Stimulated activated CD8-positive, alpha-beta memory T cell treated with anti-CD3 and anti-CD28 coated beads, Interleukin-7, amount 100 ng/mL, for 24 hours (primary cell): ENCODE results near the gene FAM193B.
A peak's percentile ranks its signal among the peaks of the same experiment; 100 is the strongest.
"Not testable (repeated sequence)": the region's sequence is repeated elsewhere in the genome, so short reads cannot be mapped to it uniquely, and the experiment has no call there.

Source experiments
- DNase-seq: peaks from one replicate; pipeline ENCODE4 v3.0.0-alpha.2; 2020; ENCODE audit warnings: low read depth

The FAM193B gene

DNA sequence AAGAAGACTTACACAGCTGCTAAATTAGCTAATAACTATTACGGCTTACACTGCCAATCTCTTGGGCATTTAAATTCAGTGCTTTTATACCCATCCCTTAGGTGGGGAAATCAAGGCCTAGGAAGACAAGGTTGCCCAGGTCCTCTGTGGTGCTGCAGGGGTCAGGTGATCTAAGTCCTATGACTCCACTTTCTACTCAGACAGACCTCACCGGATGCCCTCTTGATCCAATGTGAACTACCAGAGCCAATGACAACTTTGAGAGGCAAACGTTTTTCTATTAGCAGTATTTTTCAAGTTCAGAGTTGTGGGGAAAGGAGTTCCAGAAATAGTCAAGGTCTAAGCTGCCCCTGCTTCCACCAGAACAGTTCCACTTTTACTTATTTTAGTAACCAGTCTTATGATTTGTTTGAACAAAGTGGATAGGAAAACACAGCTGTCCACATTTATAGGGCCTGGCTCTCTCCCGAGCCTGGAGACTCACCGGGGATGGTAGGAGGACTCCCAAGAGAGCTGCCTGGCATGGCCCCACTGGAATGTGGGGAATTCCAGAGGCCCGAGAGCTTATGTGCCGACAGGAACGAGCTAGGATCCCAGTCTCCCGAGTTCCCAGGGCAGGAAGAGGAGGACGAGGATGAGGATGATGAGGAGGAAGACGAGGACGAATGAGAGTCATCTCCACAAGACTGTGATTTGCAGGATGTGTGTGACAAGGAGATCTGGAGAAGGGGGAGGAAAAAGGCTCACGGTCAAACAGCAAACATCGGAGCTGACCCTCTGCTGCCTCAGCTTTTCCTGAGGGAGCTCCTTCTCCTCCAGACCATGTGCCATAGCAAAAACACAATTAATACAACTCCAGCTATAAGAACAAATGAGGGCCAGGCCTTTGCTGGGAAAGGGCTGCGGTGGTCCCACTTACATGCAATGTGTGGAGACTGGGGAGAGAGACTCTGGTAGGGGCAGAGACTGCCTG lies 16.7 kb downstream of the FAM193B start:
- DNase-seq: no peak

- no peak for DNase-seq
Observed at GRCh38 chr5:177536386-177536785, 18.0 kb downstream of the FAM193B start.

- DNase-seq: no peak
Observed at GRCh38 chr5:177535125-177535524, 19.2 kb downstream of the FAM193B start.

- DNase-seq: not testable (repeated sequence)
Observed at GRCh38 chr5:177534433-177534832, 19.9 kb downstream of the FAM193B start.

- DNase-seq: no peak
Observed at GRCh38 chr5:177531209-177531940, 23.0 kb downstream of the FAM193B start.

GRCh38 chr5:177530638-177531037 lies 23.7 kb downstream of the FAM193B start:
- no peak for DNase-seq

DNA sequence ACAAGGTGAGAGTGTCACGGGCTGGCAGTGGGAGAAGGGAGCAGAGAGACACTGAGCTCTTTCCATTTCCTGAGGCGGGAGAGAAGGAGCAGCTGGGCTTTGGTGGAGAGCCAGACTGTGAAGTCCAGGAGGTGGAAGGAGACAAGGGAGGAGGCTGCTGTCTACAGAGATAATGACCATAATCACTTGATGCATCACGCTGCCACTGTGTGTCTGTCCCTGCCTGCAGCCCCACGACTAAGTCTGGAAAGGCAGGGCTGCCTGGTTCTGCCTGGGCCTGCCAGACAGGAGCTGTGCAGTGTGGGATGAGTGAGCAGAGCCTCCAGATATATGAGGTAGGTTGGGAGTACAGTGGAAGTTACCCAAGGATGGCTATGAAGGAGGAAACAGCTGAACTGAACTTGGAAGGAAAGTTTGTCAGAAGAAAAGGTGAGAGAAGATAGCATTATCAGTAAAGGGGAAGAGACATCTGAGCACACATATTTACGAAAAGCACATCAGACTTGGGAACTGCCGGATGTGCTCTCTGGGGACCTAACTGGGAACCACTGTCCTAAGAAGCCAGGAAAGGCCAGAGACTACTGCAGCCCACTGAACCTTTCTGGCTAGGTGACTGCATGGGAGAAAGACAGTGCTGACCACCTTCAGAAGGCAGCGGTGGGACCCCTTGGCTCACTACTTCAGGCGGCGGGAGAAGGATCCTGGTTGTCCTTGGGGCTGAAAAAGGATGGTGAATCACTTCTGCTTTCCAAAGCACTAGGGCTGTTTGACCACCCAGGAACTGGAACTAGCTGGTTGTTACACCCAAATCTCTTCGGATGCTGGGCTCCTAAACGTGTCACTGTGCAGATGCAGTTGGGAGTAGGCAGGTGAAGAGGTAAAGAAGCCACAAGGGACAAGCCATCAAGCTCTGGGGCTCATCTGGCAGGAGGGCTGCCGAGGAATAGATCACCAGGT lies 24.8 kb downstream of the FAM193B start:
- DNase-seq: no peak

GRCh38 chr5:177528631-177529030 lies 25.7 kb downstream of the FAM193B start:
- no peak for DNase-seq

GRCh38 chr5:177527595-177527994 lies 26.8 kb downstream of the FAM193B start:
- DNase-seq: no peak

GRCh38 chr5:177526791-177527190 lies 27.6 kb downstream of the FAM193B start:
- no peak for DNase-seq

- no peak for DNase-seq
Observed at GRCh38 chr5:177526191-177526590, 28.2 kb downstream of the FAM193B start.

- no peak for DNase-seq
Observed at GRCh38 chr5:177524941-177525655, 29.3 kb downstream of the FAM193B start.

GRCh38 chr5:177524539-177524900 lies 29.8 kb downstream of the FAM193B start:
- no peak for DNase-seq

GRCh38 chr5:177523711-177524538 lies 30.4 kb downstream of the FAM193B start:
- no peak for DNase-seq

DNA sequence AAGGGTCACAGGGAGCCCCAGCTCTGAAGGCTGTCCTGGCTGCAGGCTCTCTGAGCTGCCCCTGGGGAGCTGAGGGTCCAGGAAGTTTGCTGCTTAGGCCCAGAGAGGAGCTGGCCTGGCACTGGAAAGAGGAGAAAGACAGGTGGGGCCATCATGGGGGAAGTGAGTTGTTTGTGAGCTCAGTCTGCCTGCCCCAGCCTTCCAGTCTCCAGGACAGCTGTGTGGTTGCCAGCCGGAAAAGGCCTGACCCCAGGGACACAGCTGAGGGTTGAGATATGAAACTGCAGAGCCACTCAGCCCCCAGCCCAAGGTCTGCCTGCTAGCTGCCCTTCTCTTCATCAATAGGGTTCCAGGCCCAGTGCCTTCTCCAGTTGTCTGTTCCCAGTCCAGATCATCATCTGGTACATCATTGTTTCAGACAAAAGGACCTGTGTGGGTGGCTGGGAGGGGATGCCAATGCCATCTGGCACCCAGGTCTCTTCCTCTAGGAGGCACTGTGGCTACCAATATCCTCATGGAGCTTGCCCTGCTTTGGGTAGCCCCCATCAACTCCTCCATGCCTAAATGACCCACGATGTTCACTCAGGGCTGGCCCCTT lies 33.3 kb downstream of the FAM193B start:
- no peak for DNase-seq

DNA sequence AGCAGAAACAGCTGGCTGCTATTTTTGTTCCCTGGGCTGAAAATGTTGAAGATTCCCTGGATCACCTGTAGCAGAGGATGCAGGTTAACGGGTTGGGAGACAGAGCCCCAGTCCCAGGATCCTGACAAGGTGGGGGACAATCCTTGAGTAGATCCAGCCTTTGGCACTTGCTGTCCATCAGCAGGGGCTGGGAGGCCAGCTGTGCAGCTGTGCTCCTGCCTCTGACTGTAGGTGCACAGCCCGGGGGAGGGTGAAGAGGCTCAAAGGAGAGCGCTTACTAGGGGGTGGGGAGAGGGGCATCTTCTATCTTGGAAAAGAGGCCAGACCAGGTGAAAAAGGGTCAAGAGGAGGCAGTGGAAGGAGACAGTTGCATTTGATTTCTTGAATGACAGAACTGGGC lies 34.1 kb downstream of the FAM193B start:
- no peak for DNase-seq

GRCh38 chr5:177519463-177520235 lies 34.7 kb downstream of the FAM193B start:
- no peak for DNase-seq

DNA sequence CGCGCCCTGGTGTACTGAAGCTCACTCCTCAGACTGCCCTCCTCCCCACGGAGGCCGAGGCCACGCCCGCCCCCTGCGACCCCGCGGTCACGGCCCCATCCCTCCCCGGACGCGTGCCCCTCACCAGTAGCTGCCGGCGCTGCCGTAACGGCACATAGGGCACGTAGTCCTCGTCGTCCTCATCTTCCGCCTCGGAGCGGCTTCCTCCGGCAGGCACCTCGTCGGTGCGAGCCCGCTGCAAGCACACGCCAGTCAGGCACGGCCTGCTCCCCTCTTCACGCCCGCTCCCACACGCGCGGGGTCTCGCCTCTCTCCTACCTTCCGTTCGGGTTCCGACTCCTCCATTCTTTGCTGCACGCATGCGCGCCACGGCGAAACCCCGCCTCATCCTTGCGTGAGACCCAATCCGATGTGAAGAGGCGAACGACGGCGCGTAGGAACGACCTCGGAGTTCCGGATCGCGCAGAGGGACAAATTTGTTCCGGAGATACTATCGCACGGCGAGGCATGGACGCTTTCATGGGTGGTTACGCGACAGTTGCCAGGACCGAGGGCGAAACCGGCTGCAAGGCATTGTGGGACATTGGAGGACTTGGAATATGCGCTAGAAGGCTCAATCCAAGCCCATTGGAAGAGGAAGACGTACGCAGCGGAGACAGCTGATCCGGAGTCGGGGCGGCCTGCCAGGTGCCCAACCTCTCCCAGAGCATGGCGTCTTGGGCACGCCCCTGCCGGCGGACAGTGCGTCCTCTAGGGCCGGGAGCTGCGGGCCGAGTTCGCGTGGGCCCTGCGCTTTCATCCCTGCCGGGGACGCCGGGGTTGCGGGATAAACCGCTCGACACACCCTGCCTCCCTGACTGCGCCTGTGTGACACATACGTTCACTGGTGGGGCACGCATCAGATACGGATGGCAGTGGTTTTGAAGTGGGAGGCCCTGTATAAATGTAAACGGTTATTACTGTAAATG lies 37.5 kb downstream of the FAM193B start, which contains the start of gene DDX41:
TSS of gene DDX41 (minus strand) at position 361 of the 968 bp plus-strand sequence. CDS start at position 345, 16 bp downstream.
- DNase-seq: peak; percentile 91
